ENCODE data around the gene GFOD1.

GFOD1 gene

GRCh38 chr6:13372688-13373487 is 114.5 kb downstream of the GFOD1 start:
- no peak overlapping the region for H3K4me3 ChIP-seq (ENCODE audit: low read length)

GRCh38 chr6:13372076-13372475 is 115.3 kb downstream of the GFOD1 start:
- no peaks in the 10 kb centered on the region for H3K36me3 ChIP-seq (ENCODE audit: insufficient read depth, low read length)
- no peak overlapping the region for H3K4me2 ChIP-seq (ENCODE audit: low read length)
- no peak overlapping the region for H3K4me3 ChIP-seq (ENCODE audit: low read length)
- no peak overlapping the region for H3K9ac ChIP-seq (ENCODE audit: low read depth, low read length)
- no peaks in the 10 kb centered on the region for H3K27me3 ChIP-seq (ENCODE audit: control insufficient read depth, insufficient read depth, low read length)
- H3K9me3 ChIP-seq (replicated peaks; ENCODE audit: low read length) = no peaks in the 10 kb centered on the region
- H3K4me1 ChIP-seq (ENCODE audit: control insufficient read depth, insufficient read depth, low read length) = no peaks in the 10 kb centered on the region

More at GRCh38 chr6:13372688-13373487, 114.5 kb downstream of the GFOD1 start:
- no peaks in the 10 kb centered on the region for H3K9me3 ChIP-seq (replicated peaks; ENCODE audit: low read length)
- H3K27me3 ChIP-seq (ENCODE audit: control insufficient read depth, insufficient read depth, low read length) = no peaks in the 10 kb centered on the region
- H3K36me3 ChIP-seq (ENCODE audit: insufficient read depth, low read length) = no peaks in the 10 kb centered on the region
- H3K4me1 ChIP-seq (ENCODE audit: control insufficient read depth, insufficient read depth, low read length) = no peaks in the 10 kb centered on the region
- H3K4me2 ChIP-seq (ENCODE audit: low read length) = no peak overlapping the region
- H3K9ac ChIP-seq (ENCODE audit: low read depth, low read length) = no peak overlapping the region

GRCh38 chr6:13371421-13372072 is 115.9 kb downstream of the GFOD1 start:
- Histone ChIP-seq H3K4me2 (ENCODE audit: low read length) (no peak overlapping the region), H3K36me3 (ENCODE audit: insufficient read depth, low read length) (no peaks in the 10 kb centered on the region), H3K4me1 (ENCODE audit: control insufficient read depth, insufficient read depth, low read length) (no peaks in the 10 kb centered on the region), H3K27me3 (ENCODE audit: control insufficient read depth, insufficient read depth, low read length) (no peaks in the 10 kb centered on the region), H3K9ac (ENCODE audit: low read depth, low read length) (no peak overlapping the region), H3K9me3 (replicated peaks; ENCODE audit: low read length) (no peaks in the 10 kb centered on the region), H3K4me3 (ENCODE audit: low read length) (no peak overlapping the region)

- Histone ChIP-seq H3K4me2 (ENCODE audit: low read length) (no peak overlapping the region), H3K4me1 (ENCODE audit: control insufficient read depth, insufficient read depth, low read length) (no peaks in the 10 kb centered on the region), H3K4me3 (ENCODE audit: low read length) (no peak overlapping the region), H3K36me3 (ENCODE audit: insufficient read depth, low read length) (no peaks in the 10 kb centered on the region), H3K27me3 (ENCODE audit: control insufficient read depth, insufficient read depth, low read length) (no peaks in the 10 kb centered on the region), H3K9ac (ENCODE audit: low read depth, low read length) (no peak overlapping the region), H3K9me3 (replicated peaks; ENCODE audit: low read length) (no peaks in the 10 kb centered on the region)
These were observed 116.8 kb downstream of the GFOD1 start for GRCh38 chr6:13370623-13371022.

GRCh38 chr6:13369591-13369990 is 117.8 kb downstream of the GFOD1 start:
- Histone ChIP-seq H3K4me3 (ENCODE audit: low read length) (no peak overlapping the region), H3K36me3 (ENCODE audit: insufficient read depth, low read length) (no peaks in the 10 kb centered on the region), H3K9ac (ENCODE audit: low read depth, low read length) (no peak overlapping the region), H3K4me1 (ENCODE audit: control insufficient read depth, insufficient read depth, low read length) (no peaks in the 10 kb centered on the region), H3K9me3 (replicated peaks; ENCODE audit: low read length) (no peaks in the 10 kb centered on the region), H3K27me3 (ENCODE audit: control insufficient read depth, insufficient read depth, low read length) (no peaks in the 10 kb centered on the region), H3K4me2 (ENCODE audit: low read length) (no peak overlapping the region)

- Histone ChIP-seq H3K9ac (ENCODE audit: low read depth, low read length) (no peak overlapping the region), H3K9me3 (replicated peaks; ENCODE audit: low read length) (no peaks in the 10 kb centered on the region), H3K36me3 (ENCODE audit: insufficient read depth, low read length) (no peaks in the 10 kb centered on the region), H3K27me3 (ENCODE audit: control insufficient read depth, insufficient read depth, low read length) (no peaks in the 10 kb centered on the region), H3K4me1 (ENCODE audit: control insufficient read depth, insufficient read depth, low read length) (no peaks in the 10 kb centered on the region), H3K4me2 (ENCODE audit: low read length) (no peak overlapping the region), H3K4me3 (ENCODE audit: low read length) (no peak overlapping the region)
These were observed 118.7 kb downstream of the GFOD1 start for GRCh38 chr6:13368731-13369115.

GRCh38 chr6:13368079-13368730 is 119.2 kb downstream of the GFOD1 start:
- no peak overlapping the region for H3K4me2 ChIP-seq (ENCODE audit: low read length)
- no peak overlapping the region for H3K9ac ChIP-seq (ENCODE audit: low read depth, low read length)
- no peaks in the 10 kb centered on the region for H3K36me3 ChIP-seq (ENCODE audit: insufficient read depth, low read length)
- no peaks in the 10 kb centered on the region for H3K9me3 ChIP-seq (replicated peaks; ENCODE audit: low read length)
- no peaks in the 10 kb centered on the region for H3K4me1 ChIP-seq (ENCODE audit: control insufficient read depth, insufficient read depth, low read length)
- no peaks in the 10 kb centered on the region for H3K27me3 ChIP-seq (ENCODE audit: control insufficient read depth, insufficient read depth, low read length)
- H3K4me3 ChIP-seq (ENCODE audit: low read length) = no peak overlapping the region

- Histone ChIP-seq H3K4me3 (ENCODE audit: low read length) (no peak overlapping the region), H3K27me3 (ENCODE audit: control insufficient read depth, insufficient read depth, low read length) (no peaks in the 10 kb centered on the region), H3K9ac (ENCODE audit: low read depth, low read length) (no peak overlapping the region), H3K36me3 (ENCODE audit: insufficient read depth, low read length) (no peaks in the 10 kb centered on the region), H3K4me1 (ENCODE audit: control insufficient read depth, insufficient read depth, low read length) (no peaks in the 10 kb centered on the region), H3K9me3 (replicated peaks; ENCODE audit: low read length) (no peaks in the 10 kb centered on the region), H3K4me2 (ENCODE audit: low read length) (no peak overlapping the region)
These were observed 120.0 kb downstream of the GFOD1 start for GRCh38 chr6:13367396-13367795.

GRCh38 chr6:13365320-13365719 is 122.1 kb downstream of the GFOD1 start:
- Histone ChIP-seq H3K9ac (ENCODE audit: low read depth, low read length) (no peak overlapping the region), H3K4me2 (ENCODE audit: low read length) (no peak overlapping the region), H3K4me3 (ENCODE audit: low read length) (no peak overlapping the region), H3K4me1 (ENCODE audit: control insufficient read depth, insufficient read depth, low read length) (no peaks in the 10 kb centered on the region), H3K9me3 (replicated peaks; ENCODE audit: low read length) (no peaks in the 10 kb centered on the region), H3K36me3 (ENCODE audit: insufficient read depth, low read length) (no peaks in the 10 kb centered on the region), H3K27me3 (ENCODE audit: control insufficient read depth, insufficient read depth, low read length) (no peaks in the 10 kb centered on the region)

GRCh38 chr6:13364842-13365241 is 122.6 kb downstream of the GFOD1 start:
- Histone ChIP-seq H3K9me3 (replicated peaks; ENCODE audit: low read length) (no peaks in the 10 kb centered on the region), H3K4me2 (ENCODE audit: low read length) (no peak overlapping the region), H3K4me1 (ENCODE audit: control insufficient read depth, insufficient read depth, low read length) (no peaks in the 10 kb centered on the region), H3K36me3 (ENCODE audit: insufficient read depth, low read length) (no peaks in the 10 kb centered on the region), H3K27me3 (ENCODE audit: control insufficient read depth, insufficient read depth, low read length) (no peaks in the 10 kb centered on the region), H3K9ac (ENCODE audit: low read depth, low read length) (no peak overlapping the region), H3K4me3 (ENCODE audit: low read length) (no peak overlapping the region)

- no peaks in the 10 kb centered on the region for H3K36me3 ChIP-seq (ENCODE audit: insufficient read depth, low read length)
- no peak overlapping the region for H3K4me2 ChIP-seq (ENCODE audit: low read length)
- H3K27me3 ChIP-seq (ENCODE audit: control insufficient read depth, insufficient read depth, low read length) = no peaks in the 10 kb centered on the region
- H3K4me3 ChIP-seq (ENCODE audit: low read length) = no peak overlapping the region
- H3K4me1 ChIP-seq (ENCODE audit: control insufficient read depth, insufficient read depth, low read length) = peaks cover 6% of the 10 kb centered on the region
- no peaks in the 10 kb centered on the region for H3K9me3 ChIP-seq (replicated peaks; ENCODE audit: low read length)
- H3K9ac ChIP-seq (ENCODE audit: low read depth, low read length) = no peak overlapping the region
These were observed 125.0 kb downstream of the GFOD1 start for GRCh38 chr6:13362412-13362811.

All from skeletal muscle satellite cell (primary cell).